ENCODE results near the gene BCOR.

The BCOR gene

GRCh38 chrX:40040686-40041461, 56.9 kb downstream of the BCOR start:
- Histone ChIP-seq H3K27ac (ENCODE audit: low read depth, low read length) (no peak overlapping the region), H3K36me3 (ENCODE audit: control insufficient read depth, insufficient read depth, low read length) (no peaks in the 10 kb centered on the region), H3K4me1 (ENCODE audit: control insufficient read depth, insufficient read depth, low read length) (no peaks in the 10 kb centered on the region), H3K9ac (ENCODE audit: low read depth, low read length) (no peak overlapping the region), H3K9me3 (ENCODE audit: control insufficient read depth, insufficient read depth, low read length) (peaks cover 7% of the 10 kb centered on the region; the same call in 1 of the 2 replicates), H3K27me3 (ENCODE audit: control insufficient read depth, insufficient read depth, low read length) (no peaks in the 10 kb centered on the region), H3K4me3 (ENCODE audit: low read depth, low read length) (no peak overlapping the region)

DNA sequence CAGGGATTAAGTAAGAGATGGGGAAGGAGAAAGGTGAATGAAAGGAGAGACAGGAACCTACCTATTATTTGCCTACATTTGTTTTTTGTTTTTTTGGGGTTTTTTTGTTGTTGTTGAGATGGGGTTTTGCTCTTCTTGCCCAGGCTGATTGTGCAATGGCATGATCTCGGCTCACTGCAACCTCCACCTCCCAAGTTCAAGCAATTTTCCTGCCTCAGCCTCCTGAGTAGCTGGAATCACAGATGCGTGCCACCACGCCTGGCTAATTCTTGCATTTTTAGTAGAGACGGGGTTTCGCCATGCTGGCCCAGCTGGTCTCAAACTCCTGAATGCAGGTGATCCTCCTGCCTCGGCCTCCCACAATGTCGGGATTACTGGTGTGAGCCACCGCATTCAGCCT, 57.9 kb downstream of the BCOR start:
- Histone ChIP-seq H3K27me3 (ENCODE audit: control insufficient read depth, insufficient read depth, low read length) (no peaks in the 10 kb centered on the region), H3K9me3 (ENCODE audit: control insufficient read depth, insufficient read depth, low read length) (peaks cover 7% of the 10 kb centered on the region; the same call in 1 of the 2 replicates), H3K4me3 (ENCODE audit: low read depth, low read length) (no peak overlapping the region), H3K9ac (ENCODE audit: low read depth, low read length) (no peak overlapping the region), H3K4me1 (ENCODE audit: control insufficient read depth, insufficient read depth, low read length) (no peaks in the 10 kb centered on the region), H3K27ac (ENCODE audit: low read depth, low read length) (no peak overlapping the region), H3K36me3 (ENCODE audit: control insufficient read depth, insufficient read depth, low read length) (no peaks in the 10 kb centered on the region)

DNA sequence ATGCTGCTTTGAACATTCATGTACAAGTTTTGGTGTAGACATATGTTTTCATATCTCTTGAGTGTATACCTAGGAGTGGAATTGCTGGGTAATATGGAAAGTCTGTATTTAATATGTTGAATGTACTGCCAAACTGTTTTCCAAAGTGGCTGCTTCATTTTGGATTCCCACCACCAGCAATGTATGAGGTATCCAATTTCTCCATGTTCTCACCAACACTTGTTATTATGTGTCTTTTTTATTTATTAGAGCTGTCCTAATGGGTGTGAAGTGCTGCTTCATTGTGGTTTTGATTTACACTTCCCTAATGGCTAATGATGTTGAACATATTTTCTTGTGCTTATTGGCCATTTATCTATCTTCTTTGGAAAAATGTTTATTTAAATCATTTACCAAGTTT, 60.4 kb downstream of the BCOR start:
- Histone ChIP-seq H3K4me3 (ENCODE audit: low read depth, low read length) (no peak overlapping the region), H3K9me3 (ENCODE audit: control insufficient read depth, insufficient read depth, low read length) (peaks cover 4% of the 10 kb centered on the region; the same call in 1 of the 2 replicates), H3K27me3 (ENCODE audit: control insufficient read depth, insufficient read depth, low read length) (no peaks in the 10 kb centered on the region), H3K9ac (ENCODE audit: low read depth, low read length) (no peak overlapping the region), H3K36me3 (ENCODE audit: control insufficient read depth, insufficient read depth, low read length) (no peaks in the 10 kb centered on the region), H3K27ac (ENCODE audit: low read depth, low read length) (no peak overlapping the region), H3K4me1 (ENCODE audit: control insufficient read depth, insufficient read depth, low read length) (no peaks in the 10 kb centered on the region)

- Histone ChIP-seq H3K9me3 (ENCODE audit: control insufficient read depth, insufficient read depth, low read length) (peaks cover 4% of the 10 kb centered on the region; the same call in 1 of the 2 replicates), H3K27ac (ENCODE audit: low read depth, low read length) (no peak overlapping the region), H3K9ac (ENCODE audit: low read depth, low read length) (no peak overlapping the region), H3K36me3 (ENCODE audit: control insufficient read depth, insufficient read depth, low read length) (no peaks in the 10 kb centered on the region), H3K27me3 (ENCODE audit: control insufficient read depth, insufficient read depth, low read length) (no peaks in the 10 kb centered on the region), H3K4me3 (ENCODE audit: low read depth, low read length) (no peak overlapping the region), H3K4me1 (ENCODE audit: control insufficient read depth, insufficient read depth, low read length) (no peaks in the 10 kb centered on the region)
Observed at GRCh38 chrX:40035726-40036125, 62.0 kb downstream of the BCOR start.

DNA sequence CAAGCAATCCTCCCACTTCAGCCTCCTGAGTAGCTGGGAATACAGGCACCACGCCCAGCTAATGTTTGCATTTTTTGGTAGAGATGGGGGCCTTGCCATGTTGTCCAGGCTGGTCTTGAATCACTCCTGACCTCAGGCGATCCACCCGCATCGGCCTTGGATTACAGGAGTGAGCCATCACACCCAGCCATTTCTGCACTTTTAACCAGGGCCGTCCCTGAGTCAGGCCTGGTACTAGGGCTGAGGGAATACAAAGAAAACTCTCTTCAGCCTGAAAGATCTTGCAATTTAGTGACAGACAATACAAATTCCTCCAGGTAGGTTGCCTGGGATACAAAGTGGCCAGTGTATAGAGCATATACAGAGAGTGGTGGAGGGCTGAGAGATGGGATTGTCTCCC, 65.8 kb downstream of the BCOR start:
- Histone ChIP-seq H3K27ac (ENCODE audit: low read depth, low read length) (no peak overlapping the region), H3K27me3 (ENCODE audit: control insufficient read depth, insufficient read depth, low read length) (no peaks in the 10 kb centered on the region), H3K36me3 (ENCODE audit: control insufficient read depth, insufficient read depth, low read length) (no peaks in the 10 kb centered on the region), H3K4me3 (ENCODE audit: low read depth, low read length) (no peak overlapping the region), H3K4me1 (ENCODE audit: control insufficient read depth, insufficient read depth, low read length) (no peaks in the 10 kb centered on the region), H3K9ac (ENCODE audit: low read depth, low read length) (no peak overlapping the region), H3K9me3 (ENCODE audit: control insufficient read depth, insufficient read depth, low read length) (no peaks in the 10 kb centered on the region)

- Histone ChIP-seq H3K9me3 (ENCODE audit: control insufficient read depth, insufficient read depth, low read length) (no peaks in the 10 kb centered on the region), H3K4me3 (ENCODE audit: low read depth, low read length) (no peak overlapping the region), H3K27me3 (ENCODE audit: control insufficient read depth, insufficient read depth, low read length) (no peaks in the 10 kb centered on the region), H3K27ac (ENCODE audit: low read depth, low read length) (no peak overlapping the region), H3K9ac (ENCODE audit: low read depth, low read length) (no peak overlapping the region), H3K36me3 (ENCODE audit: control insufficient read depth, insufficient read depth, low read length) (no peaks in the 10 kb centered on the region), H3K4me1 (ENCODE audit: control insufficient read depth, insufficient read depth, low read length) (no peaks in the 10 kb centered on the region)
Observed at GRCh38 chrX:40030205-40030604, 67.6 kb downstream of the BCOR start.

- H3K9me3 ChIP-seq (ENCODE audit: control insufficient read depth, insufficient read depth, low read length): no peaks in the 10 kb centered on the region
Observed at GRCh38 chrX:40022421-40022820, 75.3 kb downstream of the BCOR start.

GRCh38 chrX:40021647-40022046, 76.1 kb downstream of the BCOR start:
- H3K4me1 ChIP-seq (ENCODE audit: control insufficient read depth, insufficient read depth, low read length): 0 out of 2 replicates have a peak, but pooled peaks cover 3% of the 10 kb centered on the region
- no peak overlapping the region for H3K4me3 ChIP-seq (ENCODE audit: low read depth, low read length)
- peaks cover under 1% of the 10 kb centered on the region; the same call in 1 of the 2 replicates for H3K27me3 ChIP-seq (ENCODE audit: control insufficient read depth, insufficient read depth, low read length)
- H3K9ac ChIP-seq (ENCODE audit: low read depth, low read length): no peak overlapping the region
- no peaks in the 10 kb centered on the region for H3K9me3 ChIP-seq (ENCODE audit: control insufficient read depth, insufficient read depth, low read length)
- H3K36me3 ChIP-seq (ENCODE audit: control insufficient read depth, insufficient read depth, low read length): no peaks in the 10 kb centered on the region
- H3K27ac ChIP-seq (ENCODE audit: low read depth, low read length): no peak overlapping the region

More at GRCh38 chrX:40022421-40022820, 75.3 kb downstream of the BCOR start:
- no peak overlapping the region for H3K4me3 ChIP-seq (ENCODE audit: low read depth, low read length)
- H3K4me1 ChIP-seq (ENCODE audit: control insufficient read depth, insufficient read depth, low read length): 0 out of 2 replicates have a peak, but pooled peaks cover 3% of the 10 kb centered on the region
- no peak overlapping the region for H3K27ac ChIP-seq (ENCODE audit: low read depth, low read length)
- H3K27me3 ChIP-seq (ENCODE audit: control insufficient read depth, insufficient read depth, low read length): no peaks in the 10 kb centered on the region
- H3K36me3 ChIP-seq (ENCODE audit: control insufficient read depth, insufficient read depth, low read length): no peaks in the 10 kb centered on the region
- no peak overlapping the region for H3K9ac ChIP-seq (ENCODE audit: low read depth, low read length)

- peaks cover 16% of the 10 kb centered on the region; the same call in 1 of the 2 replicates for H3K27me3 ChIP-seq (ENCODE audit: control insufficient read depth, insufficient read depth, low read length)
- peaks cover 7% of the 10 kb centered on the region; the same call in 1 of the 2 replicates for H3K4me1 ChIP-seq (ENCODE audit: control insufficient read depth, insufficient read depth, low read length)
- no peaks in the 10 kb centered on the region for H3K36me3 ChIP-seq (ENCODE audit: control insufficient read depth, insufficient read depth, low read length)
- H3K9me3 ChIP-seq (ENCODE audit: control insufficient read depth, insufficient read depth, low read length): no peaks in the 10 kb centered on the region
- H3K9ac ChIP-seq (ENCODE audit: low read depth, low read length): no peak overlapping the region
- no peak overlapping the region for H3K4me3 ChIP-seq (ENCODE audit: low read depth, low read length)
- no peak overlapping the region for H3K27ac ChIP-seq (ENCODE audit: low read depth, low read length)
Observed at GRCh38 chrX:40019541-40019940, 78.2 kb downstream of the BCOR start.

DNA sequence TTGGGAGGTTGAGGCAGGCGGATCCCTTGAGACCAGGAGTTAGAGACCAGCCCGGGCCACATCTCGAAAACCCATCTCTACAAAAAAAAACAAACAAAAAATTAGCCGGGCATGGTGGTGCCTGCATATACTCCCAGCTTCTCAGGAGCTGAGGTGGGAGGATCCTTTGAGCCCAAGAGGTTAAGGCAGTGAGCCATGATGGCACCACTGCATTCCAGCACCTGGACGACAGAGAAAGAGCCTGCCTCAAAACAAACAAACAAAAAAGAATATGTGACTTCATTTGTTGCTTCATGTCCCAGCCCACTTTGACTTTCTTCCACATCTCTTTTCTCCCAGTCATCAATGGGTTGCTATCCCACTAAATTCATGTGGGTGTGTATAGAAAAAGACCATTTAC, 79.7 kb downstream of the BCOR start:
- H3K27me3 ChIP-seq (ENCODE audit: control insufficient read depth, insufficient read depth, low read length): peaks cover 25% of the 10 kb centered on the region
- H3K4me3 ChIP-seq (ENCODE audit: low read depth, low read length): no peak overlapping the region
- peaks cover 7% of the 10 kb centered on the region; the same call in 1 of the 2 replicates for H3K4me1 ChIP-seq (ENCODE audit: control insufficient read depth, insufficient read depth, low read length)
- H3K9me3 ChIP-seq (ENCODE audit: control insufficient read depth, insufficient read depth, low read length): no peaks in the 10 kb centered on the region
- H3K9ac ChIP-seq (ENCODE audit: low read depth, low read length): no peak overlapping the region
- no peaks in the 10 kb centered on the region for H3K36me3 ChIP-seq (ENCODE audit: control insufficient read depth, insufficient read depth, low read length)
- H3K27ac ChIP-seq (ENCODE audit: low read depth, low read length): no peak overlapping the region

- Histone ChIP-seq H3K9me3 (ENCODE audit: control insufficient read depth, insufficient read depth, low read length) (peaks cover 5% of the 10 kb centered on the region; the same call in 1 of the 2 replicates), H3K27ac (ENCODE audit: low read depth, low read length) (no peak overlapping the region), H3K4me1 (ENCODE audit: control insufficient read depth, insufficient read depth, low read length) (peaks cover 11% of the 10 kb centered on the region), H3K36me3 (ENCODE audit: control insufficient read depth, insufficient read depth, low read length) (no peaks in the 10 kb centered on the region), H3K9ac (ENCODE audit: low read depth, low read length) (no peak overlapping the region), H3K4me3 (ENCODE audit: low read depth, low read length) (no peak overlapping the region), H3K27me3 (ENCODE audit: control insufficient read depth, insufficient read depth, low read length) (peaks cover 38% of the 10 kb centered on the region)
Observed at GRCh38 chrX:40016749-40017148, 81.0 kb downstream of the BCOR start.
